Stomach (tissue), 4 donors: ENCODE results near the gene CHTF18.

ENCODE experiments used
- POLR2AphosphoS5 ChIP-seq, 3 donors: sonication (generic); formaldehyde crosslinking; IDR thresholded peaks; one replicate each; pipeline ENCODE4 v1.6.1; 2016; ENCODE audit warnings: antibody characterized with exemption in 3 of 3
- TF ChIP-seq, protein P1 (sequence below), 7 experiments: fragments of 450-650 bp in 4 of 7; fragments of 200-600 bp in 3 of 7; sonication (generic) in 3 of 7; IDR thresholded peaks; one replicate each; pipeline ENCODE4 v1.5.1; 2016 to 2019; ENCODE audit warnings: antibody characterized with exemption in 7 of 7, control low read depth in 2 of 7, mild to moderate bottlenecking in 1 of 7

DNA sequence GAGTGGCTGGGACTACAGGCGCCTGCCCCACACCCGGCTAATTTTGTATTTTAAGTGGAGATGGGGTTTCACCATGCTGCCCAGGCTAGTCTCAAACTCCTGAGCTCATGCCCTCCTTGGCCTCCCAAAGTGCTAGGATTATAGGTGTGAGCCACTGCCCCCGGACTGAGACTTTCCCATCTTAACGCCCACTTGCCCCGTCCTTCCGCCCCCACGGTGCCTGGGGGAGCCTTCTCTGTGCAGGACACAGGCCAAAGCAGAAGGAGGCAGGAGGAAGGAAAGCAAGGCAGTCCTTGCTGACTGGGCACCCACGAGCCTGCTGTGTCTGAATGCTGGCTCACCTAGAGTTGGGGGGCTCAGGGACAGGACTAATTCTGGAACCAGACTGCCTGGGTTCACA is 29.7 kb downstream of the CHTF18 start:
- TF ChIP-seq, protein P1, sequence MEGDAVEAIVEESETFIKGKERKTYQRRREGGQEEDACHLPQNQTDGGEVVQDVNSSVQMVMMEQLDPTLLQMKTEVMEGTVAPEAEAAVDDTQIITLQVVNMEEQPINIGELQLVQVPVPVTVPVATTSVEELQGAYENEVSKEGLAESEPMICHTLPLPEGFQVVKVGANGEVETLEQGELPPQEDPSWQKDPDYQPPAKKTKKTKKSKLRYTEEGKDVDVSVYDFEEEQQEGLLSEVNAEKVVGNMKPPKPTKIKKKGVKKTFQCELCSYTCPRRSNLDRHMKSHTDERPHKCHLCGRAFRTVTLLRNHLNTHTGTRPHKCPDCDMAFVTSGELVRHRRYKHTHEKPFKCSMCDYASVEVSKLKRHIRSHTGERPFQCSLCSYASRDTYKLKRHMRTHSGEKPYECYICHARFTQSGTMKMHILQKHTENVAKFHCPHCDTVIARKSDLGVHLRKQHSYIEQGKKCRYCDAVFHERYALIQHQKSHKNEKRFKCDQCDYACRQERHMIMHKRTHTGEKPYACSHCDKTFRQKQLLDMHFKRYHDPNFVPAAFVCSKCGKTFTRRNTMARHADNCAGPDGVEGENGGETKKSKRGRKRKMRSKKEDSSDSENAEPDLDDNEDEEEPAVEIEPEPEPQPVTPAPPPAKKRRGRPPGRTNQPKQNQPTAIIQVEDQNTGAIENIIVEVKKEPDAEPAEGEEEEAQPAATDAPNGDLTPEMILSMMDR (IDR thresholded peaks at IDR 0.05): no peak
- TF ChIP-seq POLR2AphosphoS5 (IDR thresholded peaks at IDR 0.05): no peak
